Measurements from ENCODE around the gene USF1.

DNA sequence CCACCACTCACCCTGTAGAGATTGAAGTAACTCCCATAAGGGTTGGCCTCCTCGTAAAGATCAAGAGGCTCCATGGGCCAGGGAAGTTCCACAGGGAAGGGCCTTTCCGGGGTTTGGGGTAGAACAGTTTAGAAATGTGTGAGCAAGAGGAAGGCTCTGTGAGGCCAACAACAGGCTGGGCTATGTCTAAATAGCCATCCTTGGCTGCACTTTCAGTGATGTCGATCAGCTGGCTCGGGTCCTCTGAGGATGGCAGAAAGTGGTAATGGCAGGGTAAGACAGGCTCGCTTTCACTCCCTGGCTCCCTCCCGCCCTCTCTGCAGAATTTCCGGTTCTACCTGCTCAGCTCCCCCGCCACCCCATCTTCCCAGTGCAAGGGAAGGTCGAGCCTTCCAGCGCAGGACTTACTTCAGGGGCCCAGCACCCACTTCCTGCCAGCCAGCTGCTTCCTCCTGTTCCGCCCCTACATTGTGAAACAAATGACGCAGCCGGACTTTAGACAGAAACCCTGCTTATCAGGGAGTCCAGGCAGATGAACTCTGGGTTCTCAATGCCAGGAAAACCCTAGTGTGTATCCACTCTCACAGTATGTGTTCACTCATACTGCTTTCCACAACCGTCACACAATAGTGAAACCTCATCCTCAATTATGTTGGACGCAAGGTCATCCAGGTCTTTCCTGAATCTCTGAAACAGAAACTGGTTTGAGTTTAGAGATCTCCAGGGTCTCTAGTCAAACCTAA is 32.1 kb downstream of the USF1 start:
- TF ChIP-seq OSR1 (CRISPR knock-in tag; IDR thresholded peaks at IDR 0.05) (no peak), ISL1 (CRISPR knock-in tag; IDR thresholded peaks at IDR 0.05) (no peak)
- TF ChIP-seq, protein P1, sequence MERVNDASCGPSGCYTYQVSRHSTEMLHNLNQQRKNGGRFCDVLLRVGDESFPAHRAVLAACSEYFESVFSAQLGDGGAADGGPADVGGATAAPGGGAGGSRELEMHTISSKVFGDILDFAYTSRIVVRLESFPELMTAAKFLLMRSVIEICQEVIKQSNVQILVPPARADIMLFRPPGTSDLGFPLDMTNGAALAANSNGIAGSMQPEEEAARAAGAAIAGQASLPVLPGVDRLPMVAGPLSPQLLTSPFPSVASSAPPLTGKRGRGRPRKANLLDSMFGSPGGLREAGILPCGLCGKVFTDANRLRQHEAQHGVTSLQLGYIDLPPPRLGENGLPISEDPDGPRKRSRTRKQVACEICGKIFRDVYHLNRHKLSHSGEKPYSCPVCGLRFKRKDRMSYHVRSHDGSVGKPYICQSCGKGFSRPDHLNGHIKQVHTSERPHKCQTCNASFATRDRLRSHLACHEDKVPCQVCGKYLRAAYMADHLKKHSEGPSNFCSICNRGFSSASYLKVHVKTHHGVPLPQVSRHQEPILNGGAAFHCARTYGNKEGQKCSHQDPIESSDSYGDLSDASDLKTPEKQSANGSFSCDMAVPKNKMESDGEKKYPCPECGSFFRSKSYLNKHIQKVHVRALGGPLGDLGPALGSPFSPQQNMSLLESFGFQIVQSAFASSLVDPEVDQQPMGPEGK (CRISPR knock-in tag; IDR thresholded peaks at IDR 0.05; ENCODE audit: borderline replicate concordance), result no peak
